Measurements from ENCODE around the gene KLHDC10. TPM values are rescaled to one million over a fixed set of nuclear protein-coding genes. Genes with fewer than 3 reads are reported as not detected.

KLHDC10 gene
- total and polyA plus RNA-seq, 2 donors (not counting 1 experiment from before 2014, with no cell fraction given) = 7.1 to 25.7 TPM

DNA sequence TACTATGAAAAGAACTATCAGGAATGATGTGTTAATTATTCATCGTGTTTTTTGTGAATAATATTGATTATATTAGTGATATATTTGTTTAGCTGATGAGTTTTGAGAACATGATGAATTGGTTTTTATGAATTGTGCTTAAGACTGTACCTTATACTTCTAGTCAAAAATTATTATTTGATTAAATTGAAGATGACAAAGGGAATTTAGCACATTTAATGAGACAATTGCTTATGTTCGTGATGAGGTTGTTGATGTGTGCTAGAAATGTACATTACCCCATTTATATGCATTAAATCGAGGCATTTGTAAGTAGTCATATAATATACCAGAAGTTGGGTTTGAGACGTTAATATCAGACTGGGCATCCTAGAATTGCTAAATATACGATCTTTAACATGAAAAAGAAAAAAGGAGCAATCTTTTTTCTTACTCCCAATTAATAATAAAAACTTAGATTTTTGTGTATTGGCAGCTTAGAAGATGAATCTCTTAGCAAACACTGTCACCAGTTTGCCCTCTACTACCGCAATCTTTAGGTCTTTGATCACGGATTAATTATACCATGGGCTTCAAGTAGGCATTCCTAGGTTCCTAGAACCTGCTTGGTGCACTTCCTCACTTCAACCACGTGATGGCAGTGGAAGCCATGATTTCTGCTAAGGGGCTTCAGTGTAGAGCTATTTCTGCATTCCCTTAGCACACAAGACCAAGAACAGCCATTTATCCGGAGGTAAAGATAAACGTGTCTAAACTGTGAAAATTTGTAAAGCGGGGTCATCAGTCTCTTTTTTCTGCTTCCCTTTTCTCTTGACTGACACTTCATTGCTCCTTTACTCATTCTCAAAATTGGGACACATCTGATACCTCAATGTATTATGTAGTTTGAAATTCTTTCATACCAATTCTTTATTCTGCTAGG is 1.6 kb downstream of the KLHDC10 start:
- Histone ChIP-seq H3K4me2 (replicated peaks; ENCODE audit: low read depth, low read length, poor library complexity, severe bottlenecking) (peak overlapping the region; percentile 79), H3K4me1 (ENCODE audit: control insufficient read depth in 2 of 2, insufficient read depth in 2 of 2, low read length in 2 of 2) (peaks cover 22 to 24% of the 10 kb centered on the region in 2 donors), H3K79me2 (ENCODE audit: control insufficient read depth, insufficient read depth, low read length) (peaks cover 63% of the 10 kb centered on the region), H3K36me3 (replicated peaks in 1 of 2; ENCODE audit: control extremely low read depth in 1 of 2, control insufficient read depth in 1 of 2, extremely low read depth in 1 of 2, insufficient read depth in 2 of 2, low read length in 1 of 2) (peaks cover 1 to 5% of the 10 kb centered on the region in 2 experiments), H3K9me3 (ENCODE audit: control extremely low read depth in 1 of 3, control insufficient read depth in 2 of 3, insufficient read depth in 1 of 3, low read length in 2 of 3) (no peaks in the 10 kb centered on the region), H3K9ac (ENCODE audit: low read length) (no peak overlapping the region), H3K27me3 (replicated peaks in 1 of 4; ENCODE audit: control extremely low read depth in 1 of 4, control insufficient read depth in 3 of 4, insufficient read depth in 4 of 4, low read length in 3 of 4) (no peaks in the 10 kb centered on the region), H3K27ac (ENCODE audit: low read length in 2 of 2) (no peak overlapping the region), H3K4me3 (ENCODE audit: control extremely low read depth in 1 of 5, extremely low read depth in 1 of 5, insufficient read depth in 1 of 5, low read depth in 2 of 5, low read length in 4 of 5) (peak overlapping the region in 1 of 5 experiments; percentile 68), H4K20me1 (ENCODE audit: control insufficient read depth, insufficient read depth, low read length, poor library complexity, severe bottlenecking) (peaks cover 26% of the 10 kb centered on the region), H2AFZ (ENCODE audit: insufficient read depth, low read depth, low read length, poor library complexity, severe bottlenecking) (peak overlapping the region; percentile 36)
- no peaks in the 10 kb centered on the region for H3K27me3 Mint-ChIP-seq
- peaks cover 46% of the 10 kb centered on the region for H3K4me1 Mint-ChIP-seq
- H3K27ac Mint-ChIP-seq = peak overlapping the region; percentile 47
- intact Hi-C loops (cut with micrococcal nuclease) = loop anchor here (1.0 to 10.0 kb wide), 9 partner anchors 69 to 1335 kb away; partner anchors contain the start of genes CALU and MKLN1
- POLR2A ChIA-PET = interaction anchor here (0.6 kb wide), 3 partner anchors 74 to 1022 kb away, joined by 3 to 10 read pairs (median 4); no protein-coding TSS in a partner anchor
- no peaks in the 10 kb centered on the region for H3K9me3 Mint-ChIP-seq (ENCODE audit: insufficient read depth)
- no peak for TF ChIP-seq EZH2 (IDR thresholded peaks at IDR 0.05; ENCODE audit: borderline replicate concordance, insufficient read depth, low read depth, low read length, poor library complexity, severe bottlenecking)
- TF ChIP-seq, protein P1, sequence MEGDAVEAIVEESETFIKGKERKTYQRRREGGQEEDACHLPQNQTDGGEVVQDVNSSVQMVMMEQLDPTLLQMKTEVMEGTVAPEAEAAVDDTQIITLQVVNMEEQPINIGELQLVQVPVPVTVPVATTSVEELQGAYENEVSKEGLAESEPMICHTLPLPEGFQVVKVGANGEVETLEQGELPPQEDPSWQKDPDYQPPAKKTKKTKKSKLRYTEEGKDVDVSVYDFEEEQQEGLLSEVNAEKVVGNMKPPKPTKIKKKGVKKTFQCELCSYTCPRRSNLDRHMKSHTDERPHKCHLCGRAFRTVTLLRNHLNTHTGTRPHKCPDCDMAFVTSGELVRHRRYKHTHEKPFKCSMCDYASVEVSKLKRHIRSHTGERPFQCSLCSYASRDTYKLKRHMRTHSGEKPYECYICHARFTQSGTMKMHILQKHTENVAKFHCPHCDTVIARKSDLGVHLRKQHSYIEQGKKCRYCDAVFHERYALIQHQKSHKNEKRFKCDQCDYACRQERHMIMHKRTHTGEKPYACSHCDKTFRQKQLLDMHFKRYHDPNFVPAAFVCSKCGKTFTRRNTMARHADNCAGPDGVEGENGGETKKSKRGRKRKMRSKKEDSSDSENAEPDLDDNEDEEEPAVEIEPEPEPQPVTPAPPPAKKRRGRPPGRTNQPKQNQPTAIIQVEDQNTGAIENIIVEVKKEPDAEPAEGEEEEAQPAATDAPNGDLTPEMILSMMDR (IDR thresholded peaks at IDR 0.05) = peak; percentile 94
- peak; percentile 84 for DNase-seq
- CTCF ChIA-PET = interaction anchor here (0.6 to 5.4 kb wide), 34 partner anchors 8 to 765 kb away, joined by 3 to 93 read pairs (median 4); partner anchors contain the start of genes CEP41 and TMEM209
- peak; percentile 39 for ATAC-seq (ENCODE audit: low read depth)
- peak overlapping the region; percentile 73 for H3K4me3 Mint-ChIP-seq
- WGBS (ENCODE audit: insufficient coverage) = 10% methylated on average over 2 of the region's 11 CpGs

Data from B cell (primary cell).